Esophagus mucosa (tissue), 1 donor: ENCODE measurements around the gene LCE3D. TPM values are rescaled to one million over a fixed set of nuclear protein-coding genes. Genes with fewer than 3 reads are reported as not detected.
"Not testable (repeated sequence)": the region's sequence is repeated elsewhere in the genome, so short reads cannot be mapped to it uniquely, and the experiment has no call there.

ENCODE experiments used
- ATAC-seq: fragments of 200-7000 bp; cut with Tn5 transposase; one replicate; pipeline ENCODE4 v1.9.1; 2020
- total RNA-seq: library from RNA; stranded (reverse); gene quantifications from one replicate; pipeline ENCODE4 v1.2.4, GENCODE V29; 2023
- donor health status: DM: yes; HTN: yes; CAD: no.

LCE3D gene, protein sequence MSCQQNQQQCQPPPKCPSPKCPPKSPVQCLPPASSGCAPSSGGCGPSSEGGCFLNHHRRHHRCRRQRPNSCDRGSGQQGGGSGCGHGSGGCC
- total RNA-seq = 7.7 TPM

DNA sequence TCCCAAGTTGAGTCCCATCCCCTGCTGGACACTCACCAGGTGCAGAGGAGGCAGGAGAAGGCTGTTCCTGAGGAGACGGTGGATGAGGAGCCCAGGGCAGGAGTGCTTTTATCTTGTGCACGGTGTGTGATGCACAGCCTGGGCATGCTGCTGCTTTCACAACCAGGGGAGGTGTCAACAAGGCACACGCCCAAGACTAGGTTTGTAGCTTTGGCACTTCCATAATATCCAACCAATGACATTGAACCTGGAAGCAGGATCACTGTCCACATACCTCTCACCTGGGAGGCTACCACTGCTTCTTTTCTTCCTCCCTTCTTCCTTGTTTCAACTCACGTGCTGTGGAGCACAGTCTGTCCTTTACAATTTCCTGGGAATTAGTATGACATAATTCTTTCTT, at the start of gene LCE3D:
LCE3D (minus strand) TSS at position 84 of the 400 bp plus-strand sequence. CDS start 580 bp downstream, outside the sequence.
- peak; percentile 88 for ATAC-seq

DNA sequence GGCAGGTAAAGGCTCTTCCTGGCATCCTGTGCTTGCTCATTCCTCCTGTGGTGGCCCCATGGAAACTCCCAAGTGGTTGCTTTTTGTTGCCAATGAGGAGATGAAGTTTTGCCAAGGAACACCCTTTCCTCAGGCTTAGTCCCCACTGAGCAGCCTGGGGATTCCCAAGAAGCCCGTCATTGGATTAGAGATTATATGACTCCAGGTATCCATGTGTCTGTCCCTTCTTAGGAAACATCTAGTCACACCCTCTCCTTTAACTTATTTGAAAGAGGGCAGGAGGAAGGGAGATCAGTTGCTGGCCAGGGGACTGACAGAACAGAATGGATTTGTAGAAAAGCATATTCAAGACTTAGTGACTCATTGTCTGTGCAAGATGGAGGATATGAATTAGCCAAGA, 46.4 kb upstream of the LCE3D start:
- peak; percentile 66 for ATAC-seq

DNA sequence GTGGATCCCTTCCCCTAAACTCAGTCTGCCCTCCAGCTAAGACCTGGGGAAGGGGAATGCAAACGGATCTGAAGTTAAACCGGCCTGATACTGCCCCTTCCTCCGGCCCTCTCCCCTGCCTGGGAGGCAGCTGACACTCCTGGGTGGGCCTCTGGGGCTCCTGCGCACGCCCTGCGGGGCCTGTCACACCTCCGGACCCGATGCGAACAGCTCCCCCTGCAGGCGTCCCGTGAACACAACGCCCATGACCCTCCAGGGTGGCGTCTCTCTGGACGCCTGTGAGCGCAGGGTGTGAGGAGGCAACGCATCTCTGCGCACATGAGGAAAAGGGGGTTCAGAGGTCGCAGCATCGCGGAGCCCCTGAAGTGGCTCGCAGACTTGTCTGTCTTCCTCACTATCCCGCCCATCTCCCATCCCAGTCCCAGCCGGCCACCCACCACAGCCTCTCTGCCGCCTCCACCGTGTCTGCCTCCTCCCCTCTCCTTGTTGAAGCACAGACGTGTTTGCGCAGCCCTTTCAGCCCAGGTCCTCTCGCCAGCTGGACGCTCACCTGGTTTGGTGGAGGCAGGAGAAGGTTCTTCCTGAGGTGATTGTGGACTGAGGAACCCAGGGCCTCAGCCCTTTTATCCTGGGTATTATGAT, 43.0 kb upstream of the LCE3D start:
- no peak for ATAC-seq

DNA sequence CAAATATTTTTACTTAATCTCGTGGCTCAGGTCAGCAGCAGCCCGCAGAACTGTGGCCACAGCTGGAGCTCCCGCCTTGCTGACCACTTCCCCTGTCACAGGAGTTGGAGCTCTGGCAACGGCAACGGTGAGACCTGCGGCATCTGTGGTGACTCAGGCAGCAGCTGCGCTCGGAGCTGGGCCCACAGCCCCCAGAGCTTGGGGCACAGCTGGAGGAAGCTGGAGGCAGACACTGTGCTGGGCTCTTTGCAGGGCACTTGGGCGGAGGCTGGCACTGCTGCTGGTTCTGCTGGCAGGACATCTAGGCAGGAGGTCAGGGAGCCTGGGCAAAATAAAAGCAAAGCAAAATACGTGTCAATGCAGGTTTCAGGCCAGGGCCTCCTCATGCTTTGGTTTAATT, 42.5 kb upstream of the LCE3D start, which contains the start of gene LCE3A:
LCE3A (minus strand) TSS at position 301 of the 400 bp plus-strand sequence; CDS start at position 301, 0 bp downstream.
- no peak for ATAC-seq

DNA sequence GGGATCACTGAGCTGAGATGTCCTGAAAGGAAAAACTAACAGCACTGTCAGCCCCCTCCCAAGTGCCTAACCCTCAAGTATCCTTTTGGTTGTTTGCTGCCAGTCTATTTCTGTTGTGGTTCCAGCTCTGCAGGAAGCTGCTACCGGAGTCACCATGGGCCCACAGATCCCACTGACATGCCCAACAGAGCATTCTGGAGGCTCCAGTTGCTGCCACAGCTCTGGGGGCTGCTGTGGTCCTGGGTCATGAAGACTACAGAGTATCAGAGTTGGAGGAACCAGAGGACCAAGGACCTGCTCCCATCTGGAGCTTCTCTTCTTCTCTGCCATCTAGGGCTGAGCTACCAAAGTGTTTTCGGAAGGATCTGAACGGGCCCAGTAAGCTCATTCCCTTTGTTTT, 41.7 kb upstream of the LCE3D start:
- ATAC-seq = no peak

DNA sequence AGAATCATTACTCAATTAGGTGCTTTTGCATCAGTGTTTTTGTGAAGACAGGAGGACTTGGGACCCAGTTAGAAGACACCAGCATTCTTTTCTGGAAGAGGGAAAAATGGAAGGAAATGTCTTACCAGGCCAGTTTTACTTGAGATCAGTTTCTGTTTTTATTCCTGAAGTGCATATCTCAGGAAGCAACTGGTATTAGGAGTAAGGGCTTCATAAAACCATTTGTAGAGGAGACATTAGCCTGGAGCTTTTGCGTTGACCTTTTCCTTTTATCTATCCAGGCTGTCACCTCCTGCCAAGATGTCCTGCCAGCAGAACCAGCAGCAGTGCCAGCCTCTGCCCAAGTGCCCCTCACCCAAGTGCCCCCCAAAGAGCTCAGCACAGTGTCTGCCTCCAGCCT, 33.2 kb upstream of the LCE3D start, which contains the start of gene LCE3B:
LCE3B (plus strand) TSS at position 301 of the 400 bp plus-strand sequence; CDS start at position 301, 0 bp downstream.
- no peak for ATAC-seq

DNA sequence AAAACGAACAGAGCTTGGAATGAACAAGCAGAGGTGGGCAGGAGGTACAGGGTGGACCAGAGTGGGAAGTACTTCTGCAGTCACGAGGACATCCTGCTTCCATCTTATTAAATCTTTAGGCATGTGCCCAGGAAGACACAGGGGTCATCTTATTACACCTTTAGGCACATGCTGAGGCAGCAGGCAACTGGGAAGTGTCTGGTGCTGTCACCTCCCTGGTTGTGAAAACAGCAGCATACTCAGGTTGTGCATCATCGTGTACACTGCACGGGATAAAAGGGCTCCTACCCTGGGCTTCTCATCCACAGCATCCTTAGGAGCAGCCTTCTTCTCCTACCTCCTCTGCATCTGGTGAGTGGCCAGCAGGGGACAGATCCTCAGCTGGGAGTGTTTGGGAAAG, 19.6 kb upstream of the LCE3D start, which contains the start of gene LCE3C:
LCE3C (plus strand) TSS at position 301 of the 400 bp plus-strand sequence. CDS start 498 bp downstream, outside the sequence.
- ATAC-seq = no peak

DNA sequence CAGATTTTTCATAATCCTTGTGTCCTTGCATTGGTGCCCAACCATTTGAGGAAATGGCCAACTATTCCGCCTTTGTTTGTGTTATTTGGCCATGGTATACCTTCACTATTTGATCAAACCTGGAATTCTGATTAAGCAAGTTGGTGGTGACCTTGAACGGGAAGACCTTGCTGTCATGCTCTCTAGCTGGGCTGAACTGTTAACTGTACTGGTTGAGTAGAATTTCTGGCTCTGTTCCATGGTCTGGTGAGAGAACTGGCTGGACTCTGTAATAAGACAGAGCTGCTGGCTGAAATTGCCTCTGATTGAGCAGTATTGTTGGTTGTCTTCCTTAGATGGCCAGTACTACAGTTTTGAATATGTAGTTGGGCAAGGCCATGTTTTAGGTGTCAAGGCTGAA, 16.7 kb upstream of the LCE3D start:
- ATAC-seq = no peak

DNA sequence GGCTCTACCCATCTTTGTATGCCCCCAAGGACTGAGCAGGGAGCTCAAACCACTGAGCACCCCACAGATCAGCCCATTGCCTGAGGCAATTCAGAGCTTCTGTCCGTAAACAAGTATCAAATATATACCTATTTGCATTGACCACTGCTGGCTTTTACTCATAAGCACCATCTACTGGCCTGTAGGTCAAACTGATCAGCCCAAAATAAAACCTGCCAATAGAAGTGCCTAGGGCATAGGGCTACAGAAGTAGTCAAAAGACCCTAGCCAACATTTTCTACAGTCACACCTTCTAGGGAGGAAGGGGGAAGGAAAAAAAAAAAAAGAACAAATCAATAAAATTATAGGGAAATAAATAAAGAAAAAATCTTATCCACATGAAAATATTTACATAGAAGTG, 5.3 kb upstream of the LCE3D start:
- ATAC-seq = no peak

DNA sequence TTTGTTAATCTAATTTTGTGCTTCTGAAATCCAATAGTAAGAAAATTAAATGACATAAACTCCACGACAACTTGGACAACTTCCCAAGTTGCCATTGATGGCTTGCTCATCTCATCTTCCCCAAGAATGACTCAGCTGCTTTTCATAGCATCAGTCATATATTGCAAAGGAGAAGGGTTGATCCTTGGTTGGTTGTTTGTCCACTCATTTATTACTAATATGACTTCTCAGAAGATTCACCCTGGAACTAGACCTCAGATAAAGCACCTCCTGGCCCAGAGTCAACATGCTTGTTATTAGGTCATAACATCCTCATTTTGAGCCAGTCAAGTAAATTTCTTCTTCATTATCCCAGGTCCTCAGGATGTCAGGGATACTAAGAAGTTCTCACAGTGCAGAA, 2.3 kb upstream of the LCE3D start:
- peak; percentile 60 for ATAC-seq

DNA sequence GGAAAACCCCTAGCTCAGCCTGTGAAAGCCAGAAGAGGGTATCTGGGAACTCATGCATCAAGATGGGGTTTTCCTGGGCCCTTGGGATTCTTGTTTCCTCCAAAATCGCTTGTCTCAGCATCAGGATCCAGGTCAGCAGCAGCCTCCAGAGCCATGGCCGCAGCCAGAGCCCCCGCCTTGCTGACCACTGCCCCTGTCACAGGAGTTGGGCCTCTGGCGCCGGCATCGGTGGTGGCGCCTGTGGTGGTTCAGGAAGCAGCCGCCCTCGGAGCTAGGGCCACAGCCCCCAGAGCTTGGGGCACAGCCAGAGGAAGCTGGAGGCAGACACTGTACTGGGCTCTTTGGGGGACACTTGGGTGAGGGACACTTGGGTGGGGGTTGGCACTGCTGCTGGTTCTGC, 790 bp downstream of the LCE3D start:
- not testable (repeated sequence) for ATAC-seq

DNA sequence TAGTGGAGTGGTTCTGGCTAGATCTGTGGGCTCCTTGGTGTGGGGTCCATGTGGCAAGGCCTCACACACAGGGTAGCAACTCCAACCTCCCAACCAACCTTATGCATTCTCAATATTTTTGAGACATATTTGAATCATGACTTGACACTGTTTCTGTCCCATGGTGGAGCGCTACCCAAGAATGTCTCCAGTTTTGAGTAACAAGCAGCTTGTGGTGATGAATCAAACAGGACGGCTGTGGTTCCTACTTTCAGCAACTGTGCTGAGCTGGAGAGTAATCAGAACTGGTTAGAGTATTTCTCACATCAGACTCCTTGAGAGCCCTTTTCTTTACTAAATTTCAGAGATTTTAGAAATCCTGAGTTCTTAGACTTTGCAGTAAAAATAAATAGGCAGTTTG, 3.1 kb downstream of the LCE3D start:
- ATAC-seq = no peak

DNA sequence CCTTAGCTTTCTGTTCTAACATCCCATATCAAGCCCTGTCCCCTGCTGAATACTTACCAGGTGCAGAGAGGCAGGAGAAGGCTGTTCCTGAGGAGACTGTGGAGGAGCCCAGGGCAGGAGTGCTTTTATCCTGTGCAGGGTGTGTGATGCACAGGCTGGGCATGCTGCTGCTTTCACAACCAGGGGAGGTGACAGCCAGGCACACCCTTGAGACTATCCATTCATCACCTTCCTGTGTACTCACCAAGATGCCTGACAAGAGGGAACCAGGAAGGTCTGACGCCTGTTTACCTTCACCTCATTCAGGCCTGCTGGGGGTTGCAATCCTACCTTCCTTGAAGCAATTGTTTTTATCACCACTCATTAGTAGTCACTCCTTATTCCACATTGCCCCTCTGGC, 13.6 kb downstream of the LCE3D start, which contains the start of gene LCE3E:
LCE3E (minus strand) TSS at position 100 of the 400 bp plus-strand sequence. CDS start 572 bp downstream, outside the sequence.
- peak; percentile 99 for ATAC-seq

DNA sequence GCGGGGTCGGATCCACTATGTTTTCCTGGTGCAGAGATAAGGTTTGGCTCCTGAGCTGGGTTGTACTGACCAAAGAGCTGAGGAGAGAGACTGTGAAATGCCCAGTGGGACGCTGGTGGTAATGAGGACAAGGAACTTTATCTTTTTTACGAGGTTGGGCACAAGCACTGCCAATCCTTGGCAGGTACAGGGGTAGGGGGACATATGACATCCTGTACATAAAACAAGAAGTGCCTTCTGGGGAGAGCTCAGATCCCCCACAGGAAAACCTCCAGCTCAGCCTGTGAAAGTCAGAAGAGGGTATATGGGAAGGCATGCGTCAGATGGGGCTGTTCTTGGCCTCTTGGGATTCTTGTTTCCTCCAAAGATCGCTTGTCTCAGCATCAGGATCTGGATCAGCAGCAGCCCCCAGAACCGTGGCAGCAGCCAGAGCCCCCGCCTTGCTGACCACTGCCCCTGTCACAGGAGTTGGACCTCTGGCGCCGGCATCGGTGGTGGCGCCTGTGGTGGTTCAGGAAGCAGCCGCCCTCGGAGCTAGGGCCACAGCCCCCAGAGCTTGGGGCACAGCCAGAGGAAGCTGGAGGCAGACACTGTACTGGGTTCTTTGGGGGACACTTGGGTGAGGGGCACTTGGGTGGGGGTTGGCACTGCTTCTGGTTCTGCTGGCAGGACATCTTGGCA, 14.6 kb downstream of the LCE3D start:
- ATAC-seq = no peak

DNA sequence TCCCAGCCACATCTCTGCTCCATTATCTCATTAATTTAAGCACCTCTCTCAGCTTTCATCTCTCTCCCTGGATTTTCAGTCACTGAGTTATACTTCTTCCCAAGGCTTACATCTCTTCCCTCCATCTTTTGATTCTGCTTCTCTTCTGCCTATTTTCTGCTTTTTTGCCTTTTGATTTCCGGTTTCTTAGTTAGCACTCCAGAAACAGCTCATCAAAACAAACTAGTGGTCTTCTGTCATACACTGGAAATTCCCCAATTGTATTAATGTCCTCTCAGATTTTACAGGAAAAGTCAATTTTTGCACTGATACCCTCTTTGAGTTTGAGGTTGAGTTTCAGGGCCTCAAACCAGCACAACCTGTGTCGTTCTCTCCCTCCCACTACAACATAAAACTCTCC, 15.2 kb downstream of the LCE3D start:
- no peak for ATAC-seq

DNA sequence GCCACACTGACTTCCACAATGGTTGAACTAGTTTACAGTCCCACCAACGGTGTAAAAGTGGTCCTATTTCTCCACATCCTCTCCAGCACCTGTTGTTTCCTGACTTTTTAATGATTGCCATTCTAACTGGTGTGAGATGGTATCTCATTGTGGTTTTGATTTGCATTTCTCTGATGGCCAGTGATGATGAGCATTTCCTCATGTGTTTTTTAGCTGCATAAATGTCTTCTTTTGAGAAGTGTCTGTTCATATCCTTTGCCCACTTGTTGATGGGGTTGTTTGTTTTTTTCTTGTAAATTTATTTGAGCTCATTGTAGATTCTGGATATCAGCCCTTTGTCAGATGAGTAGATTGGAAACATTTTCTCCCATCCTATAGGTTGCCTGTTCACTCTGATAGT, 32.0 kb downstream of the LCE3D start:
- ATAC-seq = not testable (repeated sequence)

DNA sequence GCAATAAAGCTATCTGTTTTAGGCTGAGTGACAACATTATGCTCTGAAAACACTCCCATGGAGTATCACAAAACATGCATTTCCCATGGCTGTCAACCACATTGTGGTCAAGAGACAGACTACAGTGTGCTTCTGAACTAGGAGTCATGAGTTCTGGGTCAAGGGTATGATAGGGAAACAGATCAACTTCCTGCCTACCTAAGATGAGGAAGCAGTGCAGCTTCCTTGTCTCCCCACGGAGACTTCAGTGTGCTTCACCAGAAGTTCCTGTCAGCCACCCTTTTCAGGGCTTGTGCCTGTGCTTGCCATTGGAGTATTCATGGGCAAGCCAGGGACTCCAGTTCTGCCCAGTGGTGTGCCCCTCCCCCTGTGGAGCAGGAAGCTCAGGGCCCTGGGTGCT, 33.6 kb downstream of the LCE3D start:
- peak; percentile 79 for ATAC-seq

DNA sequence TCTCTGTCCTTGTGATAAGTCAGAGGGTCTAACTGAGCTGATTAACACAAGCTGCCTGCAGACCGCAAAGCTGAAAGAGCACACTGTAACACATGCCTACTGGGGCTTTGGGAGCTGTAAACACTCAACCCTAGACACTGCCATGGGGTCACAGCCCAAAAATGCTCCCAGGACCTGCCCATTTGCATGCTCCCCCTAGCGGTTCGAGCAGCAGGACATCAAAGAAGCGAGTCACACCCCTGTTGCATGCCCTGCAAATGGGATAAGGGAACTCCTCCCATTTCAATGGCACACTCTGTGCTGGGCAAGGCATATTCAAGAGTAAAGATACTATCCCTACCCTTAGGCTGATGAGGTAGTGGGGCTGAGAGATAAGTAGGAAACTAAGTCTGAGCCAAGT, 36.5 kb downstream of the LCE3D start:
- peak; percentile 39 for ATAC-seq

DNA sequence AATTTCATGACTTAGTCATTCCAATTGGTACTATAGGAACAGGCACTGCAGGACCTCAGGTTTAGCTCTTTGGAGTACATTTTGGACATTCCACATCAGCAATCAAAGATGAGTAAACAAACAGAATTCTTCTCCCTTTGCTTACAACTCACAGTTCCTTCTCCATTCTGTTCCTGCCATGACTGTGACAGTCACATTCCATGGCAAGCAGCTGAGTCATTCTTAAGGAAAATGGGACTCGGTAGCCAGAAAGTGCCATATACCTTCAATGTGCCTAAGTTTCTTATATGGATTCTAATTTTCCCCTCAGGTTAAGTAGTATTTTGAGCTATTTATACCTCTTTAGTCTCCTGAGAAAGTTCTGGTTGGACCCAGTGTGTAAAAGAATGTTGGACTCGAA, 40.4 kb downstream of the LCE3D start:
- no peak for ATAC-seq

DNA sequence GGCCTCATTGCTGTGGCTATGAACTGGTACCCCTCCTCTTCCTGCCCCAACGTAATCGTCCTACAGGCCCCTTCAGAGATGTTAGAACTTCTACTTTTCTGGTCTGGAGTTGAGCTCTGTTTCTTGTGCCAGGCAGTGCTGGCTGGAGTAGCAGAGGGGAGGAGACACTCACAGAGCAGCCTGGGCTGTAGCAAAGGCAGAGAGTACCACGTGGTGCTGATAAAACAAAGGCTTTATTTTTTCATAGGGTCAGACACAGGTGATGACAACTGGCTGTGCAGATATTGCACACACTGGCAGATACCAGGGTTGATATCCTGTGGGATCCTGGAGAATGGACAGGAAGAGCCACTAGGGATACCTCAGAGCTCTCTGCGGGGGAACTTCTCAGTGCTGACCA, 42.8 kb downstream of the LCE3D start:
- no peak for ATAC-seq

DNA sequence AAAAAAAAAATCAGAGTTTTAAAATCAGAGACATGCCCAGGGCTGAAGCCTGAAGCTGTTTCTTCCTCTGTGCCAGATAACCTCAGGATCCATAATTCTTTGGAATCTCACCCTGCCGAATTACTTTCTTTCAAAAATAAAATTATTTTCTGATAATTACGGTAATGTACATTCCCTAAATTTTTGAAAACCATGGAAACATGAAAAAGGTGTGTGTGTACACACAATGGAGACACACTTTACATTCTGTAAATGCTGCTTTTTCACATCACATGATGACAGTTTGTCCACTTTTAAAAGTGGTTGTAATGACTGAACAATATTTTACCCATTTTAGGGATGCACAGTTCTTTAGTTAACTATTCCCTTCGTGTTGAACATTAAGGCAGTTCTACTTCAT, 44.5 kb downstream of the LCE3D start:
- no peak for ATAC-seq

DNA sequence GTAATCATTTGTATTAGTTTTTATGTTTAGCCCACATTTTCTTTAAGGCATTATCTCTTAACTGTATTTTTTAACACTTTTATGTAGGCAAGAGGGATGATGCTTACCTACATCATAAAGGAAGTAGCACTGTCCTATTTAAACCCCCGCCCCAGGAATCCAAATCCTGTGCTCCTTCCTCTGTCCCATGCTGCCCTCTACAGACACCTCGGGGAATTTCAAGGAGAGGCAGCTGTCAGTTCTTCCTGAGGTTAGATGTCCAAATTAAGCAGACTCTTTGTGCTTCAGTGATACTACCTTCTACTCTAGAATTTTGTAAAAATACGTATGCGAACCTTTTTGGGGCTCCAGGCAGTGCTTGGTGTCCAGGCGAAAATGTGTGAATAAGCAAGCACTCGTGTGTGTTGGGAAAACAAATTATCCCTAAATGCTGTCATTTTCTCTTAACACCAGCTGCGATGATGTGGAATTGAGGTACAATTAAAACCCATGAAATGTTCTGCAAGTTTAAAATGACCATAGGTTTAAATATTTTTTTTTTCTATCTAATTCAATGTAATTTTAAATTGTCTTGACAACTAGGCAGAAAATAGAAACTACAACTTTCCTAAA, 46.9 kb downstream of the LCE3D start:
- peak; percentile 79 for ATAC-seq
